SU-DHL-6 (cell line): ENCODE results near the gene LUZP1.

ENCODE experiments used
- CTCF ChIP-seq: fragments of 200-600 bp; sonication (generic); IDR thresholded peaks from one replicate; pipeline ENCODE4 v1.5.1; 2017; ENCODE audit warnings: antibody characterized with exemption, mild to moderate bottlenecking, low read length, moderate library complexity; ENCODE audit not compliant: insufficient read depth, poor library complexity, severe bottlenecking
- EZH2phosphoT487 ChIP-seq: fragments of 200-600 bp; sonication (generic), shearing (Covaris generic); conservative IDR thresholded peaks from 2 replicates; pipeline ENCODE4 v1.6.1; 2018; ENCODE audit warnings: mild to moderate bottlenecking, antibody characterized with exemption, low read length, moderate library complexity, mixed read lengths

- TF ChIP-seq CTCF (no peak), EZH2phosphoT487 (no peak)
Observed at GRCh38 chr1:23101887-23102286, 66.8 kb downstream of the LUZP1 start.
